Keratinocyte (primary cell): ENCODE results near the gene GDPD4. TPM values are rescaled to one million over a fixed set of nuclear protein-coding genes. Genes with fewer than 3 reads are reported as not detected.

ENCODE experiments used
- DNase-seq: peaks from one replicate; pipeline ENCODE4 v3.0.0-alpha.2; 2011; ENCODE audit warnings: low read depth, missing footprints, low spot score
- FAIRE-seq: peaks from 2 replicates; lab custom pipeline; 2011; peaks lifted over from hg19 to GRCh38; lab: Jason Lieb, UNC
- H2AFZ ChIP-seq: 2 replicates; pipeline ENCODE4 v1.6.0; 2012; ENCODE audit warnings: low read length, control low read depth, inconsistent platforms; ENCODE audit not compliant: control insufficient read depth
- H3K27ac ChIP-seq: 2 replicates; pipeline ENCODE4 v1.5.1; 2011; ENCODE audit warnings: low read length; ENCODE audit not compliant: control insufficient read depth, insufficient read depth
- H3K27me3 ChIP-seq: 3 replicates; pipeline ENCODE4 v1.6.0; 2011; ENCODE audit warnings: low read length; ENCODE audit not compliant: control insufficient read depth, insufficient read depth; ENCODE audit errors: extremely low read depth
- H3K36me3 ChIP-seq, 2 experiments: 2 replicates in 1 of 2; 3 replicates in 1 of 2; pipeline ENCODE4 v1.5.1; 2011; ENCODE audit warnings: low read length in 2 of 2, mild to moderate bottlenecking in 1 of 2; ENCODE audit not compliant: control insufficient read depth in 2 of 2, insufficient read depth in 2 of 2; ENCODE audit errors: extremely low read depth in 1 of 2
- H3K4me1 ChIP-seq: 3 replicates; pipeline ENCODE4 v1.5.1; 2011; ENCODE audit warnings: low read length; ENCODE audit not compliant: control insufficient read depth, insufficient read depth; ENCODE audit errors: extremely low read depth
- H3K4me2 ChIP-seq: 3 replicates; pipeline ENCODE4 v1.6.0; 2011; ENCODE audit warnings: low read depth, low read length; ENCODE audit not compliant: control insufficient read depth, insufficient read depth; ENCODE audit errors: extremely low read depth
- H3K4me3 ChIP-seq, 3 experiments: fragments of 200-600 bp in 1 of 3; sonication (generic) in 1 of 3; 2 replicates in 2 of 3; 3 replicates in 1 of 3; pipeline ENCODE4 v1.5.1; 2011 to 2016; ENCODE audit warnings: low read length in 3 of 3, mild to moderate bottlenecking in 3 of 3, control low read depth in 2 of 3, inconsistent platforms in 1 of 3, low read depth in 1 of 3, mixed read lengths in 1 of 3, mixed run types in 1 of 3, moderate library complexity in 1 of 3; ENCODE audit not compliant: control insufficient read depth in 2 of 3, insufficient read depth in 2 of 3; ENCODE audit errors: extremely low read depth in 1 of 3
- H3K79me2 ChIP-seq: 2 replicates; pipeline ENCODE4 v1.6.0; 2012; ENCODE audit warnings: low read length; ENCODE audit not compliant: control insufficient read depth, insufficient read depth
- H3K9ac ChIP-seq: 3 replicates; pipeline ENCODE4 v1.6.0; 2011; ENCODE audit warnings: low read length; ENCODE audit not compliant: control insufficient read depth, insufficient read depth; ENCODE audit errors: extremely low read depth
- H3K9me1 ChIP-seq: 3 replicates; pipeline ENCODE4 v1.6.0; 2011; ENCODE audit warnings: low read length; ENCODE audit not compliant: control insufficient read depth, insufficient read depth; ENCODE audit errors: extremely low read depth
- H3K9me3 ChIP-seq: 2 replicates; pipeline ENCODE4 v1.5.1; 2012; ENCODE audit warnings: low read depth, low read length; ENCODE audit not compliant: control insufficient read depth
- H4K20me1 ChIP-seq: 3 replicates; pipeline ENCODE4 v1.6.0; 2011; ENCODE audit warnings: low read length; ENCODE audit not compliant: control insufficient read depth, insufficient read depth; ENCODE audit errors: extremely low read depth
- CTCF ChIP-seq, 3 experiments: IDR thresholded peaks in 1 of 3; conservative IDR thresholded peaks in 1 of 3; optimal IDR thresholded peaks in 1 of 3; 2 replicates in 2 of 3; 3 replicates in 1 of 3; pipeline versions ENCODE3 to v1.5.1; 2011; ENCODE audit warnings: low read length in 3 of 3, mild to moderate bottlenecking in 3 of 3, moderate library complexity in 2 of 3, control low read depth in 1 of 3, inconsistent platforms in 1 of 3; ENCODE audit not compliant: insufficient read depth in 2 of 3; ENCODE audit errors: extremely low read depth in 1 of 3
- EZH2 ChIP-seq: IDR thresholded peaks from one replicate; pipeline ENCODE4 v1.6.1; 2012; ENCODE audit warnings: inconsistent platforms, mild to moderate bottlenecking, low read length, moderate library complexity
- dilution Hi-C: fragments of 300-500 bp; cut with MboI; formaldehyde crosslinking; loops from one replicate; pipeline ENCODE4 v1.7.0; 2020; ENCODE audit warnings: low sequenced_read_pairs; ENCODE audit not compliant: extremely low pct_ligation_motif_present
- polyA plus RNA-seq, 5 experiments: library from polyadenylated mRNA; depleted of rRNA in 3 of 5; stranded (reverse) in 3 of 5; stranded (forward) in 1 of 5; unstranded in 1 of 5; fragments of >200 nt; gene quantifications; 1 replicate in 1 of 5; 2 replicates in 3 of 5; 3 replicates in 1 of 5; pipeline versions ENCODE4 v1.2.1 to v1.2.3, GENCODE V29; 2011 to 2012; ENCODE audit warnings: missing spikeins in 2 of 5, low read depth in 1 of 5, low replicate concordance in 1 of 5

GDPD4 gene
- polyA plus RNA-seq, 1 donor (not counting 4 experiments of a cell fraction or from before 2014, with no cell fraction given): not detected

GRCh38 chr11:77187111-77187750 is 114.3 kb downstream of the GDPD4 start:
- H3K36me3 ChIP-seq: no peaks in the 10 kb centered on the region
- H3K4me3 ChIP-seq: no peak overlapping the region
- H3K9ac ChIP-seq: no peak overlapping the region
- TF ChIP-seq EZH2 (no peak), CTCF (optimal IDR thresholded peaks at IDR 0.05 in 1 of 3, IDR thresholded peaks at IDR 0.05 in 1 of 3, conservative IDR thresholded peaks at IDR 0.05 in 1 of 3; ENCODE audit: extremely low read depth in 1 of 3, insufficient read depth in 2 of 3, low read length in 3 of 3) (no peak)
- no peaks in the 10 kb centered on the region for H3K27me3 ChIP-seq
- H4K20me1 ChIP-seq: no peaks in the 10 kb centered on the region
- H3K9me3 ChIP-seq: no peaks in the 10 kb centered on the region
- H3K4me2 ChIP-seq: no peak overlapping the region
- peaks cover 10% of the 10 kb centered on the region for H3K4me1 ChIP-seq
- H3K27ac ChIP-seq: no peak overlapping the region
- no peak for DNase-seq
- no peak overlapping the region for H2AFZ ChIP-seq
- H3K79me2 ChIP-seq: no peaks in the 10 kb centered on the region
- dilution Hi-C loops: no loop called here
- FAIRE-seq: no peak
- H3K9me1 ChIP-seq: no peaks in the 10 kb centered on the region

GRCh38 chr11:77186302-77186701 is 115.2 kb downstream of the GDPD4 start:
- H3K9me3 ChIP-seq: no peaks in the 10 kb centered on the region
- no peak for DNase-seq
- H3K4me3 ChIP-seq: no peak overlapping the region
- peaks cover under 1% of the 10 kb centered on the region for H3K4me1 ChIP-seq
- H3K9ac ChIP-seq: no peak overlapping the region
- dilution Hi-C loops: no loop called here
- TF ChIP-seq CTCF (optimal IDR thresholded peaks at IDR 0.05 in 1 of 3, IDR thresholded peaks at IDR 0.05 in 1 of 3, conservative IDR thresholded peaks at IDR 0.05 in 1 of 3; ENCODE audit: extremely low read depth in 1 of 3, insufficient read depth in 2 of 3, low read length in 3 of 3): no peak
- TF ChIP-seq EZH2: no peak
- H3K9me1 ChIP-seq: no peaks in the 10 kb centered on the region
- no peaks in the 10 kb centered on the region for H3K79me2 ChIP-seq
- no peaks in the 10 kb centered on the region for H3K36me3 ChIP-seq
- H3K4me2 ChIP-seq: no peak overlapping the region
- no peak overlapping the region for H3K27ac ChIP-seq
- H3K27me3 ChIP-seq: no peaks in the 10 kb centered on the region
- no peak for FAIRE-seq
- H2AFZ ChIP-seq: no peak overlapping the region
- H4K20me1 ChIP-seq: no peaks in the 10 kb centered on the region
